OCI-LY7 (cell line): ENCODE data around the gene RXFP1. TPM values are rescaled to one million over a fixed set of nuclear protein-coding genes. Genes with fewer than 3 reads are reported as not detected.

Experiments
- BruUV-seq: library from RNA; stranded (reverse); fragments of 400-500 nt; replicated peaks from 2 replicates; lab custom pipeline; 2021; lab: Mats Ljungman, UMichigan
- CTCF ChIA-PET: fragments of 300-600 bp; sonication (Branson Sonifier 250); formaldehyde crosslinking; loops from one replicate; lab custom pipeline; 2022; ENCODE audit warnings: antibody characterized with exemption; ENCODE audit not compliant: unreplicated experiment; lab: Charles Lee
- POLR2A ChIA-PET: fragments of 300-600 bp; sonication (Branson Sonifier 250); formaldehyde crosslinking; loops from one replicate; lab custom pipeline; 2022; ENCODE audit warnings: antibody characterized with exemption; lab: Charles Lee
- DNase-seq: peaks from one replicate; pipeline ENCODE4 v3.0.0-alpha.2; 2015; ENCODE audit warnings: low spot score
- H2AFZ ChIP-seq: fragments of 200-600 bp; sonication (generic), shearing (Covaris generic); 2 replicates; pipeline ENCODE4 v1.6.1; 2014; ENCODE audit warnings: mild to moderate bottlenecking, antibody characterized with exemption, low read length, moderate library complexity
- H3K27ac ChIP-seq: fragments of 200-600 bp; sonication (generic); 2 replicates; pipeline ENCODE4 v1.5.1; 2014; ENCODE audit warnings: mixed run types, low read depth, mild to moderate bottlenecking, moderate library complexity, low read length, inconsistent platforms; ENCODE audit not compliant: poor library complexity, severe bottlenecking
- H3K36me3 ChIP-seq: fragments of 200-600 bp; sonication (generic); 2 replicates; pipeline ENCODE4 v1.6.1; 2014; ENCODE audit warnings: mild to moderate bottlenecking, antibody characterized with exemption, low read length, moderate library complexity, mixed read lengths; ENCODE audit not compliant: insufficient read depth
- H3K4me1 ChIP-seq: fragments of 200-600 bp; sonication (generic); 2 replicates; pipeline ENCODE4 v1.5.1; 2014; ENCODE audit warnings: mild to moderate bottlenecking, low read length; ENCODE audit not compliant: insufficient read depth, poor library complexity, severe bottlenecking
- H3K4me2 ChIP-seq: fragments of 200-600 bp; sonication (generic); 2 replicates; pipeline ENCODE4 v1.6.1; 2014; ENCODE audit warnings: mild to moderate bottlenecking, low read length
- H3K4me3 ChIP-seq: fragments of 200-600 bp; sonication (generic); 2 replicates; pipeline ENCODE4 v1.5.1; 2014; ENCODE audit warnings: mild to moderate bottlenecking, low read depth, low read length; ENCODE audit not compliant: poor library complexity, severe bottlenecking
- H3K79me2 ChIP-seq: fragments of 200-600 bp; sonication (generic); 2 replicates; pipeline ENCODE4 v1.6.1; 2016; ENCODE audit warnings: low read depth, mild to moderate bottlenecking, low read length, moderate library complexity, mixed read lengths; ENCODE audit not compliant: insufficient read depth
- H3K9me2 ChIP-seq: fragments of 200-600 bp; sonication (generic); 2 replicates; pipeline ENCODE4 v1.6.1; 2016; ENCODE audit warnings: mild to moderate bottlenecking, low read length, mixed read lengths; ENCODE audit not compliant: insufficient read depth
- H3K9me3 ChIP-seq: fragments of 200-600 bp; sonication (generic); 2 replicates; pipeline ENCODE4 v1.6.1; 2014; ENCODE audit warnings: mild to moderate bottlenecking, mixed run types, low read length, mixed read lengths
- H4K20me1 ChIP-seq: fragments of 200-600 bp; sonication (generic); 2 replicates; pipeline ENCODE4 v1.6.1; 2014; ENCODE audit warnings: mild to moderate bottlenecking, antibody characterized with exemption, low read length, moderate library complexity, mixed read lengths; ENCODE audit not compliant: insufficient read depth
- CTCF ChIP-seq: fragments of 200-600 bp; sonication (generic); conservative IDR thresholded peaks from 2 replicates; pipeline ENCODE4 v1.5.1; 2014; ENCODE audit warnings: mild to moderate bottlenecking, antibody characterized with exemption, low read length, moderate library complexity, mixed read lengths
- EZH2phosphoT487 ChIP-seq: fragments of 200-600 bp; sonication (generic); IDR thresholded peaks from 2 replicates; pipeline ENCODE4 v1.6.1; 2018; ENCODE audit warnings: low read depth, borderline replicate concordance, mild to moderate bottlenecking, mixed run types, antibody characterized with exemption, low read length, moderate library complexity, mixed read lengths
- intact Hi-C: fragments of 100-400 bp; cut with micrococcal nuclease; formaldehyde crosslinking; loops from one replicate; pipeline ENCODE4 v1.10.0; 2022; ENCODE audit not compliant: unreplicated experiment
- total RNA-seq, 2 experiments: library from RNA; depleted of rRNA in 1 of 2; stranded (reverse); fragments of >200 nt in 1 of 2; shearing (Covaris generic) in 1 of 2; gene quantifications; 2 replicates each; pipeline ENCODE4 v1.2.3, GENCODE V29; 2014 to 2022

The RXFP1 gene
- total RNA-seq, 2 experiments from 2014 or later, result not detected

DNA sequence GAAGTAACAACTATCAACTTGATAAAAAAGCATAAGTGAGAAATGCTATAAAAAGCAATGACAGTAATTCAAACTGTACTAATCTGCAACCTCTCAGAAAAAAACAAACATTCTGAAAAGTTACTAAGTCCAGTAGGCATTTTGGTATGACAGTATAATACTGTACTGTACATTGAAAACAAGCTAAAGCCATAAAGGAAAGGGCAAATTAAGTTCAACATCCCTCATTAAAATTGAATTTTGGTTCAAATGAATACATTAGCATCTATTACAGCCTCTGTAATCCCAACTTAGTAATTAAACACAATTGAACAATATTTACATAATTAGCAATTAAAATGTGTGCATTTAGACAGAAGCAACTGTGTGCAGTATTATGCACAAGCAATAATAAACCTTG lies 96.3 kb downstream of the RXFP1 start:
- no peaks in the 10 kb centered on the region for H3K9me2 ChIP-seq
- H2AFZ ChIP-seq, result no peak overlapping the region
- no peaks in the 10 kb centered on the region for H4K20me1 ChIP-seq
- intact Hi-C loops, result no loop called here
- TF ChIP-seq EZH2phosphoT487, result no peak
- no peak for TF ChIP-seq CTCF
- no peaks in the 10 kb centered on the region for H3K9me3 ChIP-seq
- POLR2A ChIA-PET, result no interaction called here
- H3K36me3 ChIP-seq, result no peaks in the 10 kb centered on the region
- H3K27ac ChIP-seq, result no peak overlapping the region
- H3K4me3 ChIP-seq, result no peak overlapping the region
- BruUV-seq, result no TSS peak
- no peaks in the 10 kb centered on the region for H3K4me1 ChIP-seq
- H3K79me2 ChIP-seq, result no peaks in the 10 kb centered on the region
- no peak overlapping the region for H3K4me2 ChIP-seq
- CTCF ChIA-PET, result no interaction called here
- DNase-seq, result no peak

DNA sequence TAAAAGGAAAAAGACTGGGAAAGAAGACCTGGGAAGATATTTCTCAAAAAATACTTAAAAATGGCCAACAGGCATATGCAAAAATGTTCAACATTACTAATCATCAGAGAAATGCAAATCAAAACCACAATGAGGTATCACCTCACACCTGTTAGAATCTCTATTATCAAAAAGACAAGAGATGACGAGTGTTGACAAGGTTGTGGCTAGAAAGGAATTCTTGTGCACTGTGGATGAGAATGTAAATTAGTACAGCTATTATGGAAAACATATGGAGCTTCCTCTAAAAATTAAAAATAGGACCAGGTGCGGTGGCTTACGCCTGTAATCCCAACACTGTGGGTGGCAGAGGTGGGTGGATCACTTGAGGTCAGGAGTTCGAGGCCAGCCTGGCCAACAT lies 100.0 kb downstream of the RXFP1 start:
- Histone ChIP-seq H3K9me3 (no peaks in the 10 kb centered on the region), H2AFZ (no peak overlapping the region), H3K4me3 (no peak overlapping the region), H3K4me2 (no peak overlapping the region), H3K79me2 (no peaks in the 10 kb centered on the region), H3K9me2 (no peaks in the 10 kb centered on the region), H3K4me1 (no peaks in the 10 kb centered on the region), H3K36me3 (no peaks in the 10 kb centered on the region), H4K20me1 (no peaks in the 10 kb centered on the region), H3K27ac (no peak overlapping the region)
- BruUV-seq, result no TSS peak
- intact Hi-C loops, result loop anchor here (10.0 kb wide), 2 partner anchors 127 to 627 kb away; no protein-coding TSS in a partner anchor
- TF ChIP-seq EZH2phosphoT487, result no peak
- TF ChIP-seq CTCF, result no peak
- DNase-seq, result no peak
- POLR2A ChIA-PET, result no interaction called here
- CTCF ChIA-PET, result no interaction called here

GRCh38 chr4:158622251-158622650 lies 100.6 kb downstream of the RXFP1 start:
- no peak overlapping the region for H3K27ac ChIP-seq
- H3K9me3 ChIP-seq, result no peaks in the 10 kb centered on the region
- no peaks in the 10 kb centered on the region for H3K36me3 ChIP-seq
- H3K79me2 ChIP-seq, result no peaks in the 10 kb centered on the region
- no peak overlapping the region for H2AFZ ChIP-seq
- TF ChIP-seq EZH2phosphoT487, result no peak
- TF ChIP-seq CTCF, result no peak
- H3K4me3 ChIP-seq, result no peak overlapping the region
- intact Hi-C loops, result loop anchor here (10.0 kb wide), 2 partner anchors 127 to 627 kb away; no protein-coding TSS in a partner anchor
- ChIA-PET POLR2A (no interaction called here), CTCF (no interaction called here)
- no peaks in the 10 kb centered on the region for H3K9me2 ChIP-seq
- H3K4me2 ChIP-seq, result no peak overlapping the region
- H3K4me1 ChIP-seq, result no peaks in the 10 kb centered on the region
- H4K20me1 ChIP-seq, result no peaks in the 10 kb centered on the region
- no peak for DNase-seq
- no TSS peak for BruUV-seq
